Stimulated activated CD8-positive, alpha-beta memory T cell treated with anti-CD3 and anti-CD28 coated beads, Interleukin-4, amount 100 ng/mL, for 48 hours (primary cell): ENCODE measurements around the gene KRCC1.

Experiments
- DNase-seq: peaks from one replicate; pipeline ENCODE4 v3.0.0-alpha.2; 2020

Gene KRCC1

DNA sequence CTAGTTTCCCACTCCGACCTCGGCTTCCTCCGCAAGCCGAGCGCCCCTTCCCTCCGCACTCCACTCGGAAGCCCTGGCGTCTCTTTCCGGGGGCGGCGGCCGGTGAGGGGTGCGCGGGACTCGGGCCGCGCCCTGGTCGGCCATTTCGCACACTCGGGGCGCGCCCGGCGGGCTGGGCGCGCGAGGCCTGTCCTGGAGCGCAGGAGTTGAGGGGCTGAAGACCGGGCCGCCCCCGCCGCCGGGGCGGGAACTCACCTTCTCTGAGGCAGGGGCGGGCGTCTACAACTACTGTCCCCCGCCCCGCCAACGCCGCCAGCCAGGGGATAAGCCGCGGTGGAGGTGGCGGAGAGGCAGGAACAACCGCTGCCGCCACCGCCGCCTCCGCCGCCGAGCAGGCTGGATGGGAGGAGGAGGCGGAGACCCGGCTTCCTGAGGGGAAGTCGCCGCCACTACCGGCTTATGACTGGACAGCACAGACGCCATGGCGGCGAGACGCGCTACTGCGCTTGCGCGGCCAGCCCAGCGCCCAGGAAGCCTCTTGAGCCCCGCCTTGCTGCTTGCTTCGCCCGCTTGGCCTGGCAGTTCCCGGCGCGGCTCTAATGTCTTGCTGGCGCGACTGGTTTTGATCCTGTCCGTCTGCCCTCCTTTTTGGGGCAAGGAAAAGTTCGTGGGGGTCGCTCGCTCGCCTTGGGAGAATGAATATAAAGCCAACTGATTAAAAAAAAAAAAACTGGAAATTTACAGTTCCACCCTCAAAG, at the start of gene KRCC1:
Gene KRCC1, minus strand, starts transcription at position 413 of the 758 bp plus-strand sequence. CDS start 27,220 bp downstream, outside the sequence.
- DNase-seq, result peak; percentile 92

DNA sequence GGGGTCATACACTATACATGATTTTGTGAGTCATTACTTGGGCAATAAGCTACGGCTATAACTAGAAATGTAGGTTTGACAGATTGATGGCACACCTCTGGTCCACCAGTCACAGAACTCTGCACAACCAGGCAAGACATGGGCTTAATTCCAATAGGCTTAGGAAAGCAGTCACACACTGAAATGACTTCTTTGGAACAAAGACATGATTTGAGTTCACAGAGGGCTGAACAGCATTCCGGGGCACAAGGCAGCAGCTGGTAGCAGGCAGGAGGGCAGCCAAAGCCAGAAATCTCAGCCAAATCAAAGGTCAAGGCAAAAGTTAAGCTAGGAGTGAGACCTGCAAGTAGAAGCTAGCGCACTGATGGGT, 44.9 kb upstream of the KRCC1 start:
- DNase-seq, result no peak

DNA sequence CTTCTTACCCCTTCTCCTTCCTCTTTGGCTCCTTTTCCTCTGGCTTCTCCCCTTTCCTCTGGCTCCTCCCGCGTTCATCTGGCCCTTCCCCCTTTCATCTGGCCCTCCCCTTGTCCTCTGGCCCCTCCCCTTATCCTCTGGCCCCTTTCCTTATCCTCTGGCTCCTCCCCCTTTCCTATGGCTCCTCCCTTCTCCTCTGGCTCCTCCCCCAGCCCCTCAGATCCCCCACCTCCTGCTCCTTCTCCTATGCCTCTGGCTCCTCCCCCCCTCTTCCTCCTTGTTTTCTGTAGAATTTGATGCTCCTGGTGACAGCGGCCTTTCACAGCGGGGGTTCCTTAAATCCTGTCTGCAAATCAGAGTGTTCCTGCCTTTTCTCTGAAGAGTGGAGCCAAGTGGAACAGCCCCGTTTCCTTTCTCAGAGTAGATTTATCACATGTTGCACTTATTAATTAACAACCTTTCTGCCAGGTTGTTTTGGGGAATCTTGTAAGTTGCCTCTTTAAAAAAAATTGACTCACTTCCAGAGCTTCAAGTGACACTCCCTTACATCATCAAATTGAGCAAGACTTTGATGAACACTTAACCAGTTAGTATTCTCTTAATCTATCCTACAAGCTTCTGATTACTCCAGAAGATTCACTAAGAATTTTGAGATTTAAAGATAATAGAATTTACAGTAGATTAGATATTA, 44.4 kb upstream of the KRCC1 start:
- DNase-seq, result peak; percentile 31

DNA sequence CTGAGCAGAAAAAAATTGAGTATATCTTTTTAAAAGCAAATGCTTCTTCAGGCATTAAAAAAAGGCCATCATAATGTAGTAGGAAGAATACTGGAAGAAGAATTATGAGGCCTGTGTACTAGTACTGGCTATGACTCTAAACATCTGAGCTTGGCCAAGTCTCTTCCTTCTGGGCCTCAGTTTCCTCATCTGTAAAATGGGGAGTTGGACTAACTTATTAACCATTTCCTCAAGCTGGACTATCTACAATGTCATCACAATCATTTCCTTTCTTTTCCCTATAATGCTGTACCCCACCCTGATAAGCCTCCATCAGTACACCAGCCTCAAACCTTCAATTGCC, 42.9 kb upstream of the KRCC1 start:
- DNase-seq, result no peak

DNA sequence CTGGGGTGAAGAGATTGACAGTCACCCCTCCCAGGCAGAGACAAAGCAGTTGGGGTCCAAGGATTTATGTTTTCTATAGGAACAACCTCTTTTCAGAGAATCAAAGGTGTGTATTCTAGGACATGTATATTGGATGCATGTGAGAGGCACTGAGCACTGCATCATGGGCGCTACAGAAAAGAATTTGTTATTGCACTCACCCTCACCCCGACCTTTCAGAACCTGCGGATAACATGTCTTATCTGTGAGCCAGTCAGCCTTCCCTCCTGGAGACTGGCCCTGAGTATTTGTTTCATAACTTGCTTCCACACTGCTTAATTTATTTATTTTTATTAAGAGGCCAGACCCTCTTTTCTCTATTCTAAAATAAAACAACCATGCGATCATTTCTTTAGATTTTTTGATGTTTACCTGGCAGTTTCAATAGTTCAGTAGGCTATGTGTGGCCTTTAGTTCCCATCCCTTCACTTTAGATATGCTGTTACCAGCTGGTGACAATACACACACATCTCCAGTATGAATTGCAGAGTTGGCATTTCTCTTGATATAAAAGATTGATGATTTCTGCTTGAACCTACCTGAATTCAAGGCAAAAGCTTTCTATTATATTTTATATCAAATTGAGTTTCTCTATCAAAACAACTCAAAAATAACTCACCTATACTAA, 42.4 kb upstream of the KRCC1 start:
- no peak for DNase-seq

DNA sequence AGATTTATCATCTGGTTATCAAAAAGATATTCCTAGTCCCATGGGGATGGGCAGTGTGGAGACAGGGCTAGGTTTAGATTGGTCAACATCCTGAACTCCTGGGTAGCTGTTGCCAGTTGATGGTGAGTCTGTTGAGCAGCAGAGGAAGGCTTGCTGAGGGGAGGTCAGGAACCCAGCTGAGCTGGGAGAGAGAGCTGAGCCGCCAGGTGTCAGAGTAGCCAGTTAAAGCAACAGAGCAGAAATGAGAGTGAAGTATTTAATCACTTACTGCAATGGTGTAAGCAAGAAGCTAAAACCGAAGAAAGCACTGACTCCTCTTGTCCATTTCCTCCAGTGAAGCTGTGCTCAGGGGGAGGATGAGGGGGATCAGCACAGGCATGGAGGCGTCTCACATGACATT, 41.6 kb upstream of the KRCC1 start:
- DNase-seq, result no peak

DNA sequence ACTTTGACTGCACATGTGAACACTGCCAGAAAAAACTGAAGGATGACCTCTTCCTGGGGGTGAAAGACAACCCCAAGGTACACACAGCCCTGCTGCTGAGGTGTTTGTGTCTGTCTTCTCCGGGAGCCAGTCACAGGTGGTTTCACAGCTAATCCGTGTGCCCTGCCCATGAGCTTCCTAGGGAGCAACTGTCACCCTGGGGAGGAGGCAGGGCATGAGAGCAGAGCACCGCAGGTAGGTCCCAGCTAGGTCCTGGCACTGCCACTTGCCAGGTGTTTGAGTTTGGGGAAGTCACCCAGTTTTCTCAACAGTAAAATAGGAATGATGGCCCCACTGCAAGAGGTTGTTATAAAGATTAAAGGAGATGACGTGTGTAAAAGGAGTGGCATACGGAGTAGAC, 41.1 kb upstream of the KRCC1 start:
- DNase-seq, result no peak

DNA sequence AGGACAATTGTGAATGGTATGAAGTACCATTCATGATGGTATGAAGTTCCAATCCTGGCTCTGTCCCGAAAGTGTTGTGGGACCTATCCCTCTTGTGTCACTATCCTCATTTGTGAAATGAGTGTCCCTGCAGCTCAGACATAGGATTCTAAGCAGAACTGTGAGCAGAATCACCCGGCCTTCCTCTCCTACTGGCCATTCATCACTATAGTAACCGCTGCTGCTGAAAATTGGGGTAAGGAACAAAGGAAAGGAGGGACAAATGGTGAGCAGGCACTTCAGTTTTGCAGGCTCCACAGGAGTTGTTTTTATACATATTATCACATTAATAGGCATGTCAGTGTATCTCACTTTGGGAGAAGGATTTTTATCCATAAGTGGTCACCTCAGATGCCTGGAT, 39.4 kb upstream of the KRCC1 start:
- no peak for DNase-seq

DNA sequence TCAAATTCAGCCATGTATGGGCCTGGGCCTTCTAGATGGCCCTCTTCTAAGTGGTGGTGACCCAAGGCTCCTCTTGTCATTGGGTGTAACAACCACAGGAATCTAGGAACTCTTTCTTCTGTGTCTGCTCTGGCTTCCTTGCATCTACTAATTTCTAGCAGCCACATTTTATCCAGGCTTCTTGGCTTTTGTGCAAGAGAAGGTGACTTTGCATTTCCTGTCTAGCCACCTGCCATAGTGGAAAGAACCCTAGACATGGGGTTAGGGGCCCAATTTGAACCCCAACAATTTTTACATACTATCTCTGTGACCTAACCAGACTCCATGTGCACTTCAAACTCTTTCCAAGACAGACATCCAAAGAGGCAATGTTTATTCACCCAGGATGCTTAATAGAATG, 37.2 kb upstream of the KRCC1 start:
- DNase-seq, result no peak

DNA sequence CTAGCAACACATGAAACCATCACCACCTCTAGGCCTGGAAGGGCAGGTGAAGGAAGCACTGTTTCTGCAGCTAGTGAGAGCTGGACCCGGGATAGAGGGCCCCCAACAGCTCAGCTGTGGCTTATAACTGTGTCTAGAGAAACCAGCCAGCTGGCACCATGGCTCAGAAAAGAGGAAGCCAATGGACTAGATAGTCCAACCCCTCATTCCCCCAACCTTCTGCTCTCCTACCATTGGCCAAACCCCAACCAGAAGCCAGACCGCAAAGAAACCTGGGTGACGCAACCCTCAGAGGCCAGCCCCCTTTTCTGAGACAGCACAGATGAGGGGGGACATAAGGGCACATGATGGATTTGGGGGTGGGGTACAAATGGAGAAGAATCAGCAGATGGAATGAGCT, 36.4 kb upstream of the KRCC1 start:
- no peak for DNase-seq

DNA sequence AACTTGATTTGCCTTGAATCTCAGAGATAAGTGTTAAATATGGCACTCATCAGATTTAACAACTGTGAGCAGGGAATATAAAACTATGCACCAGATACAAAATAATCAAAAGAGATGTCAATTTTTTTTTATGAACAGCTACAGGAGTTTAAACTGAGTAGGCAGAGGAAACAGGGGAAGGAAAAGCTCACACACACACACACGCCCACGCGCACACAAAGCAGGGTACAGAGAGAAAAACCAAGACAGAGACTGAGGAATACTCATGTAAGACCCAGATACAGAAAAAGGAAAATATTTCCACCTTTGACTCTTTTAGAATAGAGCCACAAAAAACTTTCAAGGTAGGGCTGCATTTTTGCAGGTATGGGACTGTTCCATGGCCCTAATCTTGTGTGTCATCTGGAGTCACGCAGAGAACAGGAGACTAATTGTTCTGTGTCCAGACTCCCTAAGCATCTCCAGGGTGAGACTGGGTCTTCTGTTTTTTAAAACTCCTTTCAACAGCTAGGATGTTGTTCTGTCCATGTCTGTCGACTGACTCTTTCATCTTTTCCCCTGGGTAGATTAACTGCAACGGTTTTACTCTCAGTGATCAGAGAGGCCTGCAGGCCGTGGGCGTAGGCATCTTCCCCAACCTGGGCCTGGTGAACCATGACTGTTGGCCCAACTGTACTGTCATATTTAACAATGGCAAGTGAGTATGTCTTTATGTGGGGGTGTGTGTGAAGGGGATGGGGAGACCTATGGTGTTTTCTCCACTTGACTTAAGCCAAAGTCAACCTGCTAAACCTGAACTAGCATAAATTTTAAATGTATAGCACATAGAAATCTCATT, 35.1 kb upstream of the KRCC1 start:
- DNase-seq, result peak; percentile 44

DNA sequence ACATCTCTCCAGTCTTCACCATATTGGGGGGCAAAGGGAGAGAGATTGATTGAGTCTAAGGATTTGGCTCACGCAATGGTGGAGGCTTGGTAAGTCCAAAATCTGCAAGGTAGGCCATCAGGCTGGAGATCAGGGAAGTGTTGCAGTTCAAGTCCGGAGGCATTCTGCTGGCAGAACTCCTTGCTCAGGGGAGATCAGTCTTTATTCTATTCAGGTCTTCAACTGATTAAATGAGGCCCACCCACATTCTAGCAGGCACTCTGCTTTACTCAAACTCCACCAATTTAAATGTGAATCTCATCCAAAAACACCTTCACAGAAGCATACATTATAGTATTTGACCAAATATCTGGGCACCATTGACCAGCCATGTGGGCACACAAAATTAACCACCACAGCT, 33.4 kb upstream of the KRCC1 start:
- no peak for DNase-seq

DNA sequence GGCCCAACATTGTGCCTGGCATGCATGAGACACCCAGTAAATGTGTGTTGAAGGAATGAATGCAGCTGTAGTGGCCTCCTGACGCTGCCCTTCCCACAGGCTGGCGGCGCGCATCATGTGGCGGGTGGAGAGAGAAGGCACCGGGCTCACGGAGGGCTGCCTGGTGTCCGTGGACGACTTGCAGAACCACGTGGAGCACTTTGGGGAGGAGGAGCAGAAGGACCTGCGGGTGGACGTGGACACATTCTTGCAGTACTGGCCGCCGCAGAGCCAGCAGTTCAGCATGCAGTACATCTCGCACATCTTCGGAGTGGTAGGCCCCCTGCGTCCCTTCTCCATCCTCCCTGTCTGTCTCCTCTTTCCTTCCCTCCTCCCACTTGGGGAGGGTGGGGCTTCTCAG, 32.2 kb upstream of the KRCC1 start:
- DNase-seq, result no peak

DNA sequence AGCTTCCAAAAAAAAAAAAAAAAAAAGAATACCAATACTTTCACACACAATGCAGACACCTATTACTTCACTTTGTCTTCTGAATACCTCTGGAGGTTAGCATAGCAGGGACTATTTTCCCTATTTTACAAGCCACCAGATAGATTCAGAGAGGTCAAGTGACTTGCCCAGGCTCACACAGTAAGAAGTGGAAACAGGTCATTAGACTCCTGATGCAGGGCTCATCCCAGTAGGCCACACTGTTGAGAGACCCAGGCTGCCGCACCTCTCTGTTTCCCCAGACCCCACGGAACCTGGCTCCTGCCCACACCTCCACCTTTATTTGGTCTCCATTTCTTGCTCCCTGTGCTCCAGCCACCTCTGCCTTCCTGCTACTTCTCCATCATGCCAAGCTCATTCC, 31.5 kb upstream of the KRCC1 start:
- DNase-seq, result no peak

DNA sequence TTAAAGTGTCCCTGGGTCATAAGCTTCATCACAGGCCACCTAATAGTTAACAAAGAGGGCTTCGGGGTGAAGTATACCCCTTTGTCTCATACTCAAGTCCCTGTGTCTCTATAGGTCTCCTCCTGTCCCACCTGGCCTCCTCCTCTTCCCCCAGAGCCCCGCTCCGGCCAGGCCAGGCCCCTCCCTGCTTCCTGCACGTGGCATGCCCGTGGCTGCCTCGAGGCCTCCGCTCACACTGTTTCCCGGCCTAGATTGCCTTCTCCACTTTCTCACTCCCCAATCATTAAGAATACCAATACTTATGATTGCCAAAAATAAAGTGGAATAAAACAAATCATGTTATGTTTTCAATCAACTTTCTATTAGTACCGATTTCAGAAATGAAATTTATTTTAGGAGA, 30.8 kb upstream of the KRCC1 start:
- no peak for DNase-seq

DNA sequence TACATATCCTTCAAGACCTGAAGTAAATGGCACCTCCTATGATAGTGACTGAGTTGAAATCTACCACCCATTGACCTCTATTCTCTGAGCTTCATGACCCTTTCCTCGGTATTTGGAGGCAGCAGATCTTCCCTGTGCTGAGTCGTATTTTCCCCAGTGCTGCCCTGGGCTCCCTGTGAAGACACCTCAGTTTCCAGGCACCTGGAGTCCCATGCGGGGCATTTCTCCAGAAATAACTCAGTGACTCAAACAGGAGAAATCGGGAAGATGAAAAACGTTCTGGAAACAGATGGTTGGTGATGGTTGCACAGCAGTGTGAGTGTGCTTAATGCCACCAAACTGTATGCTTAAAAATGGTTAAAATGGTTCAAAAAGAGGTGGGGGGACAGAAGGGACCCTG, 30.0 kb upstream of the KRCC1 start:
- DNase-seq, result no peak

DNA sequence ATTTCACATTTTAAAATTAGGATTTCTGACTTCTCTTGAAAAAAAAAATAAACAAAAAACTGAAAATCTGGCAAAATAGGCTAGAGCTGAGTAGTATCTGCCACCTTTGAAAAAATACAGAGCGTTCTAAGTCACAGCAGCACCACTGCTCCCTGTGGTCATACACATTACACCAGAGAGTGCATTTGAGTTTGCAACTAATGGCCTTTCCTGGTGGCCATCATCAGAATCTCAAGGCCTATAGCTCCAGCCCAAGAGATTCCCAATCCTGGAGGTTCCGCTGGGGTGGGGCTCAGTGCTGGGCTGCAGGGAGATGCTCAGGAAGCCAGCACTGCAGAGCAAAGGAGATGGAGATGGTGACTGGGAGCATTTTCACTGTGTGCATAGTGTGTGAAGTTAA, 29.5 kb upstream of the KRCC1 start:
- DNase-seq, result no peak

DNA sequence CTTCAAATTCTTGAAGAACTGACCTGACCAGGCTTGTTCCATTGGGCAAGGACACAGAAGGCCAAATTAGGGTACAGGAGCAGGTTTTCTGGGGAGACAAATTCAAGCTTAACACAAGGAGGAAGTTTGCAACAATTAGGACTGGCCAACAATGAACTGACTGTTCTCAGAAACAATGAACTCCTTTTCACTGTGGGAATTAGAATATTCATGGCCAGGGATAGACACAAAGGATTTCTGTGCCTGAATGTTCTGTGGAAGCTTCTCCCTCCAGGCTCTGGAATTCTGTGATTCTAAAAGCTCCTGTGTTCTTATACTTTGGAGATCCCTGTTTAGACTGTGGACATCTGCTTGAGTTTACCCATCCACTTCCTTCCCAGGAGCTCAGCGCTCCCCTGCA, 27.2 kb upstream of the KRCC1 start:
- DNase-seq, result no peak

DNA sequence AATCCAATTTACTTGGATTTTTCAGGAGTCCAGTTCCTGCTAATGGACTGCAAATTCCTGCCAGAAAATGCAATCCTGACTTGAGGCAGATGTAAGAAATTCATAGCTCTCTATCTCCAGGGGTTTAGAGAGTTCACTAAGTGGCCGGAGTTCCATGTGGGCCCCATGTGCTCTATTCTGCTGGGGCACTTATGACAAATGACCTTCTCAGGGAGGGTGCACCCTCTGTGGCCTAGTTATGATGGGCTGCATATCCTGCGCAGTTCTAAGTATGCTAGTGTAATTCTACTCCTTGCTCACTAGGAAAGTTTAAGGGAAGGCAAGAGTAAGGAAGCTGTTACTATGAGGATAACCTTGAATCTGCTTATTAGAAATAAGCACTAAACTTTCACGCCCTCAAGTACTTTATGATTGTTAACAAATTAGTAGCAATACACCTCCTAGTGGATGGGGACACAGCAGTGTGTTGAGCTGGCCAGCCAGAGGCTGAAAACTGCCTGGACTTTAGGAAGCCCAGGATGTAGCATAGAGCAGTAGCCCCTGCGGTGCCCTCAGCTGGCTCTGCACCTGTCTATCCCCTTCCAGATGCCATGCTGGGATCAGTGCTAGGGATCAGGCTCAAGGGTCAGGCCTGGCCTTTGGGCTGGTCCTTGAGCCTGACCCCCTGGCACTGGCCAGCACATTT, 26.5 kb upstream of the KRCC1 start:
- DNase-seq, result no peak

DNA sequence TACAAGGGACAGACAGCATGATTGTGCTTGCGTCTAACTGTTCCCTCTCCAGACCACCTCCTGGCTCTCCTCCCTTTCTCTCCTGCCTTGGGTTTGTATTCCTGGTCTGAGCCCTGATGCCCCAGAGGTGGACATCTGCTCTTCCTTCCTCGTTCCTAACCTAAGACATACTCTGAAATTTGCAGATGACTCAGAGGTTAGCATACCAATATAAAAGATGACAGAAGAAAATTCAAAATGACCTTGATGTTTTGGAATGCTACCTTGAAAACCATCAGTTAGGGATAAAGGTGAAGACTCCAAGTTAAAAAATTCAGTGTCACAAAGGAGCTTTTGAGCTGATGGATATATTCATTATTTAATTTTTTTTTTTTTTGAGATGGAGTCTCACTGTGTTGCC, 25.0 kb upstream of the KRCC1 start:
- no peak for DNase-seq

DNA sequence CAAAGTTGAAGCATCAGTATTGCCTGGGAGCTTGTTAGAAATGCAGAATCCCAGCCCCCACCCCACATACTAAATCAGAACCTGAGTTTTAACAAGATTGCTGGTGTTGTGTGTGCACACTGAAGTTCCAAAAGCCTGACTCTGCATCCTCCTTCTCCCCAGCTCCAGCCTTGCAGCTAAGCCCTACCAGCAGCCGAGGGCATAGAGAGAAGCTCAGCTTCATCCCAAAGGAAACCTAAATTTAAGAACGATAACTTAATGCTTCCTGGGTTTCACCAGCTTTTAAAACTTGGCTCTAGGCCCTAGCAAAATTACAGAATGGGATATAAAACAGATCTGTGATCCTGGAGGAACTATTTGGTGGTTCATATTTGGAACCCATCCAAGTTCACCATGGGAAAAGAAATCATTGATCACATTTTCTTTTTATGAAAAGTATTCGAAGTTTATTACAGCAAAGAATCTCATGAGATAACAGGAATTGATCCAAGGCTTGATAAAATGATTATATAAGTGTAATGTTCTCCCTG, 23.1 kb upstream of the KRCC1 start:
- DNase-seq, result no peak

DNA sequence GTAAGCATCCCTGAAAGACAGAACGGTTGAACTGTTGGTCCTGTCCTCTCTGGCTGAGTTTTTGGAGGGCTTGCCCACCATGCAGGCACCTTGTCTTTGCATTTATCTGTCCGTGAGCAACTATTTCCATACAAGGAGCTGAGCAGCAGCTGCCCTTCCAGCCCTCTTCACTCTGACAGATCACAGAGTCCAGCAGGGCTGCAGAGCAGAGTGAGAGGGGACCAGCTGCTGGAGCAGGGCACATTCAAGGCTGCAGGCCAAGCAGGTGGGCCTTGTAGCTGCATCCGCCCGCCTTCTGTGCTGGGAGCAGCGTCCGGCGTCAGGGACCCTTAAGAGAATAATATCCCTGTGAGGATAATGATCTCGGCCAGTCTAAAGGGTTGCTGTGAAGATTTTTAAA, 21.5 kb upstream of the KRCC1 start:
- no peak for DNase-seq

DNA sequence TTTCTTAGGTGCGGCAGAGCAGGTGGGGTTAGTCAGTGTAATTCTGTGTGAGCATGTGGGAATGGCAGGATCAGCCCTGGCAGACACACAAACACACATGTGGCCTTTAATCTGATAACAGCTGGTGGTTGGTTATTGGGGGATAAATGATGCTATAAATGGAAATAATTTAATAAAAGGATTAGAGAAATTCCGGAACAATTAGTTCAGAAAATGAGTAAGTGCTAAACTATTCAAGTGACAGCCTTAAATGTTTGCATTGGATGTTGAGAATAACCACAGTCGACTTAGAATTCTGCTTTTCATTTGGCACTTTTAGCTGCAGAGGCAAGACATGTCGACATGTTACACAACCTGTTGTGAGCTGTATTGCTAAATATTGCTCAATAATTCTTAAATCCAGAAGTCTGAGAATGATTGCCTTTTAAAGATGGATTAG, 19.3 kb upstream of the KRCC1 start:
- no peak for DNase-seq
